AG10803 (cell line): ENCODE results near the gene PCAT6.
A peak's percentile ranks its signal among the peaks of the same experiment; 100 is the strongest.
"Not testable (repeated sequence)": the region's sequence is repeated elsewhere in the genome, so short reads cannot be mapped to it uniquely, and the experiment has no call there.

Source experiments
- DNase-seq: peaks from one replicate; pipeline ENCODE4 v3.0.0; 2010; ENCODE audit warnings: low read depth
- H3K4me3 ChIP-seq: 2 replicates; pipeline ENCODE4 v1.5.1; 2011; ENCODE audit warnings: mild to moderate bottlenecking, low read length, control low read depth
- CTCF ChIP-seq: conservative IDR thresholded peaks from 2 replicates; pipeline ENCODE4 v1.5.1; 2011; ENCODE audit warnings: mild to moderate bottlenecking, low read length, control low read depth, inconsistent platforms

Gene PCAT6

GRCh38 chr1:202815120-202815519 lies 4.4 kb downstream of the PCAT6 start:
- DNase-seq = no peak
- TF ChIP-seq CTCF = no peak
- H3K4me3 ChIP-seq = no peak overlapping the region

DNA sequence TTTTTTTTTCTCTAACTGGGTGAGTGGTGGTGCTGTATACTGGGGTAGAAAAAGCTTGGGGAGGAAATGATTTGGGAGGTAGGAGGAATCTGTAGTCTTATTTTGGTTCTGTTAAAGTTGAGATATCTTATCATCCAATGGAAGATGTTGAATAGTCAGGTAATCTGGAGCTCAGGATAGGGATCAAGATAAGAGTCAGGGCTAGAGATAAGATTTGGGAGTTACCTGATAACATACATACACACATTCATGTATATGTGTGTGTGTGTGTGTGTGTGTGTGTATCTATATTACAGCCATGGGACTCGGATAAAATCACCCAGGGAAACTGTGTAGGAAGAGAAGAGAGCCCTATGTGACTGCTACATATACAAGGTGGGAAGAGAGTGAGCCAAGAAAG lies 8.1 kb downstream of the PCAT6 start:
- no peak for DNase-seq
- TF ChIP-seq CTCF = no peak
- H3K4me3 ChIP-seq = no peak overlapping the region

DNA sequence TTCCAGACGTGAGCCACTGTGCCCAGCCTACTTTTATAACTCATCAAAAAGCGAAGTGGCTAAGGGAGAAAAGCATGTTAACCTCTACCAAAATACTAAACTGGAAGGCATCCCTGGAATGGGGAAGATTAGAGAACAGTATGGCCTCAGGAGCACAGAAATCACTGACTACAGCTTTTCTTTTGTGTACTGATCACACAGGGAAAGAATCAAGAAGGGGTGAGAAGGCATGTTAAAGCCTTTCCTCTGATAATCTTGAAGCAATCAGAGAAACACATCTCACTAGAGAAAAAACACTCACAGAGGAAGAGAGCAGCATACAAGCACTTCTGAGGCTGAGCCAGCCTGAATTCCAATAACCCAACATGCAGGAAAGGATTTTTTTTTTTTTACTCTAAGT lies 10.7 kb downstream of the PCAT6 start:
- TF ChIP-seq CTCF = no peak
- DNase-seq = peak; percentile 69
- H3K4me3 ChIP-seq = no peak overlapping the region

DNA sequence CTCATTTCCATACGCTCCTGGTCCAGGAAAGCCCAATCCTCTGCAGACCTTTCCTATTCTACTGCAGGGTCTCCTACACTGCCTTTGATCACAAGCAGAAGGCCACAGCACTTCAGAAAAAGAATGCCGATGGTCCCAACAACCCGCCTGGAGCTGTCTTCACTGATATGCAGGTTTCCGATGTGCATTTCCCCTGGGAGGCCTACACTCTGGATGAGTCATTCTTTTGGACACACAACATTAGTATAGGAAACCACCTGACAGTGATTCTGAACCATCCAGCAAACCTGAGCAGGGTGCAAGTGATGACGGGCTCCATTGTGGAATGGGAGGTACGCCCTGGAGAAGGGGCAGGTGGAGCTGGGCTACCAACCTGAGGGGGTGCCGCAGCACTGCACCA lies 15.0 kb downstream of the PCAT6 start:
- TF ChIP-seq CTCF = no peak
- no peak overlapping the region for H3K4me3 ChIP-seq
- DNase-seq = no peak

DNA sequence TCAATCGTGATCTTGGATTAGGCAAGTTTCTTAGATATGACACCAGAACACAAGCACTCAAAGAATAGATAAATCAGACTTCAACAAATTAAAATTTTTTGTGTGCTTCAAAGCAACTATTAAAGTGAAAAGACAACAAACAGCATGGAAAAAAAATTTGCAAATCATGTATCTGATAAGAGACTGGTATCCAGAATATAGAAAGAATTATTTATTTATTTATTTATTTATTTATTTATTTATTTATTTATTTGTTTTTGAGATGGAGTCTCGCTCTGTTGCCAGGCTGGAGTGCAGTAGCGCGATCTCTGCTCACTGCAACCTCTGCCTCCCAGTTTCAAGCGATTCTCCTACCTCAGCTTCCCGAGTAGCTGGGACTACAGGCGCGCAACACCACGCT lies 18.5 kb downstream of the PCAT6 start:
- not testable (repeated sequence) for H3K4me3 ChIP-seq, DNase-seq

DNA sequence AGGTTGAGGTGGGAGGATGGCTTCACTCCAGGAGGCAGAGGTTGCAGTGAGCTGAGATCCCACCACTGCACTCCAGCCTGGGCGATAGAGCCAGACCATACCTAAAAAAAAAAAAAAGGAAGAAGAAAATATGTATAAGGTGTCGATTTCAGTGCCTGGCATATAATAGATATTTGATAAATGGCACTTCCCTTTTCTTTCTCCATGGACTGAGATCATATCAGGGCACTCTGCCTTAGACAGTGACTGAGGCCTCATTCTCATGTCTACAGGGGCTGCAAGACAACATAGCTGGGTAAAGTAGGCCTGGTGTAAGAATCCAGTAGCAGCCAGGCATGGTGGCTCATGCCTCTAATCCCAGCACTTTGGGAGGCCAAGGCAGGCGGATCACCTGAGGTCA lies 21.2 kb downstream of the PCAT6 start:
- DNase-seq = no peak
- no peak for TF ChIP-seq CTCF
- no peak overlapping the region for H3K4me3 ChIP-seq

GRCh38 chr1:202834771-202835547 lies 24.2 kb downstream of the PCAT6 start:
- no peak for TF ChIP-seq CTCF
- no peak for DNase-seq
- H3K4me3 ChIP-seq = no peak overlapping the region
